Liver (tissue), 9 donors: ENCODE results near the gene ARAP2. TPM values are rescaled to one million over a fixed set of nuclear protein-coding genes. Genes with fewer than 3 reads are reported as not detected.

Experiments
- DNase-seq: peaks from one replicate; pipeline ENCODE4 v3.0.0-alpha.2; 2017; ENCODE audit warnings: low spot score
- H3K27ac ChIP-seq, 2 donors: one replicate each; pipeline ENCODE4 v1.7.0; 2013; ENCODE audit warnings: inconsistent platforms in 2 of 2, low read length in 2 of 2, control low read depth in 1 of 2, low read depth in 1 of 2, mild to moderate bottlenecking in 1 of 2
- H3K27me3 ChIP-seq, 4 donors: one replicate each; pipeline versions ENCODE4 v1.6.1 to v1.7.0; 2013; ENCODE audit warnings: low read length in 3 of 4, inconsistent platforms in 1 of 4, mild to moderate bottlenecking in 1 of 4, moderate library complexity in 1 of 4; ENCODE audit not compliant: control insufficient read depth in 4 of 4, insufficient read depth in 4 of 4
- H3K36me3 ChIP-seq, 4 donors: one replicate each; pipeline versions ENCODE4 v1.6.1 to v1.7.0; 2013; ENCODE audit warnings: low read length in 3 of 4, mild to moderate bottlenecking in 3 of 4, low read depth in 1 of 4, moderate library complexity in 1 of 4; ENCODE audit not compliant: control insufficient read depth in 4 of 4, insufficient read depth in 3 of 4
- H3K4me1 ChIP-seq, 4 donors: one replicate each; pipeline versions ENCODE4 v1.6.1 to v1.7.0; 2013; ENCODE audit warnings: low read length in 3 of 4, mild to moderate bottlenecking in 3 of 4, moderate library complexity in 1 of 4; ENCODE audit not compliant: control insufficient read depth in 4 of 4, insufficient read depth in 4 of 4
- H3K4me3 ChIP-seq, 3 donors: one replicate each; pipeline versions ENCODE4 v1.6.1 to v1.7.0; 2013; ENCODE audit warnings: low read length in 3 of 3, control low read depth in 1 of 3, low read depth in 1 of 3, mild to moderate bottlenecking in 1 of 3
- H3K9ac ChIP-seq, 2 donors: one replicate each; pipeline ENCODE4 v1.7.0; 2013; ENCODE audit warnings: low read length in 2 of 2, mild to moderate bottlenecking in 2 of 2, moderate library complexity in 2 of 2, control low read depth in 1 of 2, low read depth in 1 of 2
- H3K9me3 ChIP-seq, 4 donors: one replicate each; pipeline versions ENCODE4 v1.6.1 to v1.7.0; 2013; ENCODE audit warnings: low read length in 3 of 4; ENCODE audit not compliant: control insufficient read depth in 4 of 4
- FOXA1 ChIP-seq: IDR thresholded peaks from 2 replicates; pipeline ENCODE4 v1.6.1; 2016; ENCODE audit warnings: antibody characterized with exemption
- FOXA2 ChIP-seq: IDR thresholded peaks from 2 replicates; pipeline ENCODE4 v1.6.1; 2016; ENCODE audit warnings: antibody characterized with exemption
- HNF4A ChIP-seq, 2 donors: conservative IDR thresholded peaks; 2 replicates each; pipeline ENCODE4 v1.6.1; 2016; ENCODE audit warnings: antibody characterized with exemption in 2 of 2, mild to moderate bottlenecking in 2 of 2
- NR2F2 ChIP-seq: IDR thresholded peaks from 2 replicates; pipeline ENCODE4 v1.6.1; 2016; ENCODE audit warnings: antibody characterized with exemption
- RXRA ChIP-seq, 2 donors: IDR thresholded peaks; 2 replicates each; pipeline ENCODE4 v1.6.1; 2017 to 2018; ENCODE audit warnings: antibody characterized with exemption in 2 of 2, mild to moderate bottlenecking in 1 of 2
- SP1 ChIP-seq: IDR thresholded peaks from 2 replicates; pipeline ENCODE4 v1.6.1; 2018; ENCODE audit warnings: antibody characterized with exemption, mild to moderate bottlenecking
- TAF1 ChIP-seq: conservative IDR thresholded peaks from 2 replicates; pipeline ENCODE4 v1.6.1; 2016; ENCODE audit warnings: antibody characterized with exemption, mild to moderate bottlenecking
- YY1 ChIP-seq: IDR thresholded peaks from 2 replicates; pipeline ENCODE4 v1.6.1; 2016; ENCODE audit warnings: antibody characterized with exemption, mild to moderate bottlenecking
- WGBS: extraction: QIAGEN DNeasy Blood & Tissue Kit; methylation state at CpG from one replicate; pipeline ENCODE4 v1.1.7; 2013; 5-methylcytosine and 5-hydroxymethylcytosine counted together
- polyA plus RNA-seq, 2 donors: library from polyadenylated mRNA; stranded (reverse) in 1 of 2; unstranded in 1 of 2; fragments of 200-250 nt in 1 of 2; fragments of >200 nt in 1 of 2; fragmentation: Nextera tagmentation in 1 of 2; extraction: Ambion mirVana in 1 of 2; gene quantifications; one replicate each; pipeline versions ENCODE4 v1.2.1 to v1.2.3, GENCODE V29; 2013 to 2015
- total RNA-seq, 2 donors: library from RNA; depleted of rRNA; stranded (reverse); fragments of >200 nt; gene quantifications; one replicate each; pipeline ENCODE4 v1.2.3, GENCODE V29; 2014
- TF ChIP-seq, protein P1 (sequence below): fragments of 150-350 bp; IDR thresholded peaks from 2 replicates; pipeline ENCODE4 v1.5.1; 2017; ENCODE audit warnings: improper control_type of control experiment, low read depth, low read length; ENCODE audit not compliant: missing input control
- TF ChIP-seq, protein P2 (sequence below): IDR thresholded peaks from 2 replicates; pipeline ENCODE4 v1.6.1; 2016; ENCODE audit warnings: antibody characterized with exemption
- TF ChIP-seq, protein P3 (sequence below): IDR thresholded peaks from 2 replicates; pipeline ENCODE4 v1.6.1; 2016; ENCODE audit warnings: antibody characterized with exemption
- TF ChIP-seq, protein P4 (sequence below): IDR thresholded peaks from 2 replicates; pipeline ENCODE4 v1.6.1; 2016; ENCODE audit warnings: antibody characterized with exemption
- donor health status: healthy.
- donor health status: healthy.
- donor health status: healthy.
- donor health status: healthy.
- donor health status: healthy.

The ARAP2 gene
- total and polyA plus RNA-seq, 4 donors = 1.6 to 23.6 (median 5.4) TPM

DNA sequence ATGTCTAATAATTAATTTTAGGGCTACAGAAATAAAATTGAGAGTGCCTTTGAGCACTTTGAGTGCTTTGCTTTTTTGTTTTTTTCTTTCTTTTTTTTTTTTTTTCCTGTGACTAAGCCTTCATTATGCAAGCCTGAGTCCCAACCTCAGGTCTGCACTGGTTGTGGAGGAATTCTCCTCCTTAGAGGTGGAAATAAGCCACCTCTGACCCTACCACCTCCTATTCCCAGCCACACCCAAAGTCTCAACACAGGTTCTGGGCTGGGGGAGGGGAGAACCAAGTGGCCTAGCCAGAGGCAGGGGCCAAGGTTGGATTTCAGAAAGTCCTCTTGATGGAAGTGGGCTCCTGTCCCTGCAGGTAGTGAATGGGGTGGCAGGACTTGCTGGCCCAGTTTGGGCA is 180.2 kb downstream of the ARAP2 start:
- no peak overlapping the region for H3K27ac ChIP-seq

DNA sequence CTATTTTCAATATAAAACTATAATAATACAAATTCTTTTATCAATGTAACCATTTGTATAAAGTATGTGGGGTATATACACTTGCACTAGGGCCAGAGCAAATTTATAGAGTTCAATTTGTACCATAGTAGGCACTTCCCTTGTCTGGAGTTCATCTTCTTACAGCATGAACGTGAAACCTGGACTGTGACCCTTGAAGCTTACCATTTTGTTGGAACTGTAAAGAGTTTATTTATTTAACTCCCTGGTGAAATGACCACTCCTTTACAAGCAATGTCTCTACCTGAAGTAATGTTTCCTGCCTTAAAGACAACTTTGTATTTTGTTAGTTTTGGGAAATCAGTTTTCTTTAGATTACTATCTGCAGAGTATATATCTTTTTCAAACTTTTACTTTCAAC is 188.2 kb downstream of the ARAP2 start:
- Histone ChIP-seq H3K27me3 (no peaks in the 10 kb centered on the region), H3K9ac (no peak overlapping the region), H3K36me3 (no peaks in the 10 kb centered on the region), H3K27ac (no peak overlapping the region), H3K4me3 (no peak overlapping the region), H3K4me1 (no peaks in the 10 kb centered on the region), H3K9me3 (no peaks in the 10 kb centered on the region)
- DNase-seq = no peak
- 25% methylated on average over 1 of the region's 1 CpG for WGBS
- TF ChIP-seq, protein P1, sequence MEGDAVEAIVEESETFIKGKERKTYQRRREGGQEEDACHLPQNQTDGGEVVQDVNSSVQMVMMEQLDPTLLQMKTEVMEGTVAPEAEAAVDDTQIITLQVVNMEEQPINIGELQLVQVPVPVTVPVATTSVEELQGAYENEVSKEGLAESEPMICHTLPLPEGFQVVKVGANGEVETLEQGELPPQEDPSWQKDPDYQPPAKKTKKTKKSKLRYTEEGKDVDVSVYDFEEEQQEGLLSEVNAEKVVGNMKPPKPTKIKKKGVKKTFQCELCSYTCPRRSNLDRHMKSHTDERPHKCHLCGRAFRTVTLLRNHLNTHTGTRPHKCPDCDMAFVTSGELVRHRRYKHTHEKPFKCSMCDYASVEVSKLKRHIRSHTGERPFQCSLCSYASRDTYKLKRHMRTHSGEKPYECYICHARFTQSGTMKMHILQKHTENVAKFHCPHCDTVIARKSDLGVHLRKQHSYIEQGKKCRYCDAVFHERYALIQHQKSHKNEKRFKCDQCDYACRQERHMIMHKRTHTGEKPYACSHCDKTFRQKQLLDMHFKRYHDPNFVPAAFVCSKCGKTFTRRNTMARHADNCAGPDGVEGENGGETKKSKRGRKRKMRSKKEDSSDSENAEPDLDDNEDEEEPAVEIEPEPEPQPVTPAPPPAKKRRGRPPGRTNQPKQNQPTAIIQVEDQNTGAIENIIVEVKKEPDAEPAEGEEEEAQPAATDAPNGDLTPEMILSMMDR = no peak
- peak in 1 of 2 donors; percentile 17 for TF ChIP-seq HNF4A (conservative IDR thresholded peaks at IDR 0.05)

More for the DNA sequence above, 180.2 kb downstream of the ARAP2 start:
- Histone ChIP-seq H3K9me3 (no peaks in the 10 kb centered on the region), H3K36me3 (peaks cover 0 to 11% (median 3%) of the 10 kb centered on the region in 4 donors), H3K4me1 (peaks cover 0 to 6% (median 0%) of the 10 kb centered on the region in 4 donors), H3K4me3 (no peak overlapping the region), H3K9ac (no peak overlapping the region), H3K27me3 (no peaks in the 10 kb centered on the region)
- no peak for TF ChIP-seq YY1
- TF ChIP-seq RXRA (IDR thresholded peaks at IDR 0.05) = no peak
- TF ChIP-seq, protein P2, sequence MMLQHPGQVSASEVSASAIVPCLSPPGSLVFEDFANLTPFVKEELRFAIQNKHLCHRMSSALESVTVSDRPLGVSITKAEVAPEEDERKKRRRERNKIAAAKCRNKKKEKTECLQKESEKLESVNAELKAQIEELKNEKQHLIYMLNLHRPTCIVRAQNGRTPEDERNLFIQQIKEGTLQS = no peak
- TF ChIP-seq SP1 = no peak
- TF ChIP-seq, protein P3, sequence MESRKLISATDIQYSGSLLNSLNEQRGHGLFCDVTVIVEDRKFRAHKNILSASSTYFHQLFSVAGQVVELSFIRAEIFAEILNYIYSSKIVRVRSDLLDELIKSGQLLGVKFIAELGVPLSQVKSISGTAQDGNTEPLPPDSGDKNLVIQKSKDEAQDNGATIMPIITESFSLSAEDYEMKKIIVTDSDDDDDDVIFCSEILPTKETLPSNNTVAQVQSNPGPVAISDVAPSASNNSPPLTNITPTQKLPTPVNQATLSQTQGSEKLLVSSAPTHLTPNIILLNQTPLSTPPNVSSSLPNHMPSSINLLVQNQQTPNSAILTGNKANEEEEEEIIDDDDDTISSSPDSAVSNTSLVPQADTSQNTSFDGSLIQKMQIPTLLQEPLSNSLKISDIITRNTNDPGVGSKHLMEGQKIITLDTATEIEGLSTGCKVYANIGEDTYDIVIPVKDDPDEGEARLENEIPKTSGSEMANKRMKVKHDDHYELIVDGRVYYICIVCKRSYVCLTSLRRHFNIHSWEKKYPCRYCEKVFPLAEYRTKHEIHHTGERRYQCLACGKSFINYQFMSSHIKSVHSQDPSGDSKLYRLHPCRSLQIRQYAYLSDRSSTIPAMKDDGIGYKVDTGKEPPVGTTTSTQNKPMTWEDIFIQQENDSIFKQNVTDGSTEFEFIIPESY = no peak
- no peak for TF ChIP-seq FOXA1
- TF ChIP-seq TAF1 = no peak
- TF ChIP-seq, protein P1 = no peak
- TF ChIP-seq FOXA2 = no peak
- TF ChIP-seq, protein P4, sequence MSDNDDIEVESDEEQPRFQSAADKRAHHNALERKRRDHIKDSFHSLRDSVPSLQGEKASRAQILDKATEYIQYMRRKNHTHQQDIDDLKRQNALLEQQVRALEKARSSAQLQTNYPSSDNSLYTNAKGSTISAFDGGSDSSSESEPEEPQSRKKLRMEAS = no peak
- TF ChIP-seq NR2F2 = no peak
- DNase-seq = no peak
